NCI-H226 (cell line): ENCODE measurements around the gene GAS2L1.
A peak's percentile ranks its signal among the peaks of the same experiment; 100 is the strongest.

Experiments
- DNase-seq: peaks from one replicate; pipeline ENCODE4 v3.0.0-alpha.2; 2015

The GAS2L1 gene

GRCh38 chr22:29306175-29306834 lies at the start of gene GAS2L1:
TSS of gene GAS2L1 (plus strand) at chr22:29306650. CDS start at chr22:29308106, 1,456 bp downstream.
- peak; percentile 57 for DNase-seq

DNA sequence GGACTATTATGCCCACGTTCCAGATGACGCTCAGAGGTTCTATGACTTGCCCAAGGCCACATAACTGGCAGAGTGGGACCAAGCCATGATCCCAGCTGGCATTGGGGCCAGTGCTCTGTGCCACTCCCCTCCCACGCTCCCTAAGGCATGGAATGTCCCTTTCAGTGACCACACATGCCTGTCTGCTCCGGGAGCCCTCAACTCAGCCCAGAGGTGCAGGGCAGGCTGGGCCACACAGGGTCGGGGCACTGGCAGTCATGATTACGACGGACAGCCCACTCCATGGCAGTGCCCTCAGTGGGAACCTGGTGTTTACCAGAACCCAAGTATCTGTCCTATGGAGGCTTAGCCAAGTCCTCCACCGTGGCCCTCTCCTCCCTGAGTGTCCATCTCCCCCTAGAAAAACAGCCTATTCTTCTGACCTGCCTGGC lies 48.7 kb upstream of the GAS2L1 start:
- DNase-seq: no peak

- no peak for DNase-seq
These were observed 47.8 kb upstream of the GAS2L1 start for GRCh38 chr22:29258407-29259252.

- DNase-seq: no peak
These were observed 47.1 kb upstream of the GAS2L1 start for GRCh38 chr22:29259253-29259899.

GRCh38 chr22:29260031-29260560 lies 46.4 kb upstream of the GAS2L1 start:
- no peak for DNase-seq

DNA sequence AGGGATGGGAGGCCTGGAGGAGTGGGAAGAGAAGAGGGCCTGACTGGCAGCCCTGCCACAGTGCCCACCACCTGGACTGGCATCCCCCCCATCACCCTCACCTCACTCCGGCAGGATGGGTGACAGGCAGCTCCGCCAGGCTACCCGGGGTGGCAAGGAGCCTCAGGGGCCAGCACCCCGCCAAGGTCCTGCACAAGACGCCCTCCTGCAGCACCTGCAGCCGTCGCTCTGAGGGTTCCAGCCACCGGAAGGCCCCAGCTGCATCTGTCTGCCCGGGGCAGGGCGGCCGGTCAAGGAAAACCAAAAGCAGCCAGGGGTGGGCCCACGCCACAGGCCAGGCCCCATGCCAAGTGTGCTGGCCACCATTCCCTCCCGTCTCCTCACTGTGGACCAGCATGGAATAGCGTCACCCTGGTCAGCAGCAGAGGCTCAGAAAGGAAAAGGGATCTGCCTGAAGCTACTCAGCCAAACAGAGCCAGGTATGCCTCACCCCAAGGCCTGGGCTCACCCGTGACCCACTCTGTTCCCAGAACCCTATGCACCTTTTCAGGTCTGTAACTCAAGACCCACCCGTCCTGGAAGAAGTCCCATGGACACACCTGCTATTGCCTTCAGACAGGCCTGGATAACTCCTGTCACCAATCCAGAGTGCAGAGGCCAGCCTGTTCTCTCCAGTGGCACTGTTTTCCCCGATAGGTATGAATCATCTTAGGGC lies 45.7 kb upstream of the GAS2L1 start:
- no peak for DNase-seq

DNA sequence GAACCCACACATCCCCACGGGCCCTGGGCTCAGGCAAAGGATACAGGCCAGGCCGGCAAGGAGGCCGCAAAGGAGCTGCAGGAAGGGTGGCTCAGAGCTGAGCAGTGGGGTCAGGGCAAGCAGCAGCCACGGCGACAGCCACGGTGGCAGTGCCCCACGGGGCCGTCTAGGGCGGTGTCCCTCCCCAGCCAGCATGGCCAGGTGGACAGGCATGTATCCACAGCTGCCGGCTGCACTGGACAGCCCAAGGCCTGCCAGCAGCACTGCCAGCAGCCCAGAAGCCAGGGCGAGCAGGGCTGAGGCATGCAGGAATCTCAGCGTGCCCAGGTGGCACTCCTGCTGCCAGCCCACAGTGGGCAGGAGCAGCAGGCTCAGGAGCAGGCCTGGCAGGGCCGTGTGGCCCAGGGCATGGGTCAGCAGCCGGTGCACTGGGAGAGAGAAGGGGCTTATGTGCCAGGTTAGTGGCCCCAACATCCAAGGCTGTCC lies 42.6 kb upstream of the GAS2L1 start:
- no peak for DNase-seq

DNA sequence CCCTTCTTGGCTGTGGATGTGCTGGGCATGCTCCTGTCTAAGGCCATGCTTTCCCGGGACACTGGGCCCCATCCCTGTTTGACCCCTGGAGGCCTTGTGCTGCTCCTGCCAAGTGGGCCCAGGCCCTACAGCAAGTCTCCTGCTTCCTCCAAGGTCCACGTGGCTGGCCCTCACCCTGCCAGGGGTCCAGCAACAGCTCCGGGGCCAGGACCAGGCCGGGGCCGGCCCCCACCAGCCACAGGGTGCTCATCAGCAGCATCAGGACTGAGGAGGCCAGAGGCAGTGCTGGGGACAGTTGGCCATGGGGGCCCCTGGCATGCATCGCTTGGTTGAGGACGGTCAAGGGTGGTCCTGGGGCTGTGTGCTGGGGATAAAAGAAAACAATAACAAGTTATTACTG lies 41.1 kb upstream of the GAS2L1 start:
- no peak for DNase-seq

DNA sequence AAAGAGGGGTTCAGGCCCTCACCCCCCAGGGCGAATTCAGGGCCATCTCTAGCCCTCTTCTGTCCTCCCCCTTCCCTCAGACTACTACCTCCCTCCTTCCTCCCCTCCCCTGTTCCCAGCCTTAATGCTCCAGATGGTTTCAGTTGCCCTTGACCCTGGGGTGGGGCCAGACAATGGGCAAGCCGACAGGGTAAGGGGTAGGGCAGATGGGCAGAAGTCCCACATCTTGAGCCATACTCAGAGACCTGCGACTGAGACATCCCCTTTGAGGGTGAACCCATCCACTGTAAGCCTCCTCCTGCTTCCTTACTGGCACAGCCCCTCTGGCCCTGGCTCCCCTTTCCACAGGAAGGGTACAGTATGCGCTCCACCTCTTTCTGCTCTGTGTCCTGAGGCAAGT lies 40.5 kb upstream of the GAS2L1 start:
- DNase-seq: no peak

DNA sequence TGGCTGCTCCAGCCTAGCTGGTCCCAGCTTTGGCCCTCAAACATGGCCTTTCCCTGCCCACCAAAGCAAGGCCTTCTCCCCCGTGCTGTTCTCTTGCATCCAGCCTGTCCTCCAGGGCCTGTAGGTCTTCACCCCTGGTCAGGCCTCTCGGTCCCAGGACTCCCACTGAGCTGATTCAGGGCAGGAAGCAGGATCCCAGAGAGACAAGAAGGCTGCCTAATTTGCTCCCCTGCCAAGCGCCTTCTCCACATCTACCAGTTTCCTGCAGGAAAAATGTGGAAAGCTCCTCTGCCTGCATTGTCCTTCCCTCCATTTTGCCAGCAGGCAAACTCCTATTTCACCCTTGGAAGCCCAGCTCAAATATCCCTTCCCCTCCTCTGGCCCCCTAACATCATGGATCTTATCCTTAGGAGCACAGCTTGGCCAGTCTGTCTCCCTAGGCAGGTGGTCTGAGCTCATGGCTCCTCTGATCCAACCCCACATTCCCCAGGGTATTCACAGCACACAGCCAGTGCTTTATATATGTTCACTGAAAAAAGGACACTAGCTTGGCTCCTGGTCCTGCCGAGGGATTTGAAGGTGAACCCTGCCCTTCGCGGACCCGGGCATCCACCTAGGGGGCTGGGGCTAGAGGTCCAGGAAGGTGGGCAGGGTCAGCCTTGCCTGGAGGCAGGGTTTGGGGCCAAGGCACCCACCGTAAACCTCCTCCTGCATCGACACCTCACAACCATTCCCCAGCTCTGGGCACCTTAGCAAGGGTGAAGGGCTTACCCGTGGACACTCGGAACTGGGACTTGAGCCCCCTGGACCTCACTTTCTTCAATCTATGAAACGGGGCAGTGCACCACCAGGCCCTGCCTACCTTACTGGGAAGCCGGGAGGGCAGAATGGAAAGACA lies 39.6 kb upstream of the GAS2L1 start:
- no peak for DNase-seq

DNA sequence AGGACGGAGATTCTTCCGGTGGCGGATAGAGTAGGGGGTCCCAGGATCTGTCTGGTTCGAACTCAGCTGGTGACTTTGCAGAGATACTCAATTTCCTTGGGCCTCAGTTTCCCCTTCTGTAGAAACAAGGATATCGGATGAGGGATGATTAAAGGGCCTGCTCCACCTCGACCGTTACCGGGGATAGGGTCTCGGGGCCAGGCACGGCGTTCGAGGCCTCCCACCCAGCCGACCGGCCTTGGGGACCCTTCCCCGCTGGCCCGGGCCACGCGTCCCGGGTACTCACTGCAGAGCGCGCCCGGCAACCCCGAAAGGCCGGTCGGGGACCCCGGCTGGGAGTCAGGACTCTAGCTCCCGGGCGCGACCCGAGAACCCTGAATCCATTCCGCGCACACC lies 39.0 kb upstream of the GAS2L1 start:
- DNase-seq: no peak

DNA sequence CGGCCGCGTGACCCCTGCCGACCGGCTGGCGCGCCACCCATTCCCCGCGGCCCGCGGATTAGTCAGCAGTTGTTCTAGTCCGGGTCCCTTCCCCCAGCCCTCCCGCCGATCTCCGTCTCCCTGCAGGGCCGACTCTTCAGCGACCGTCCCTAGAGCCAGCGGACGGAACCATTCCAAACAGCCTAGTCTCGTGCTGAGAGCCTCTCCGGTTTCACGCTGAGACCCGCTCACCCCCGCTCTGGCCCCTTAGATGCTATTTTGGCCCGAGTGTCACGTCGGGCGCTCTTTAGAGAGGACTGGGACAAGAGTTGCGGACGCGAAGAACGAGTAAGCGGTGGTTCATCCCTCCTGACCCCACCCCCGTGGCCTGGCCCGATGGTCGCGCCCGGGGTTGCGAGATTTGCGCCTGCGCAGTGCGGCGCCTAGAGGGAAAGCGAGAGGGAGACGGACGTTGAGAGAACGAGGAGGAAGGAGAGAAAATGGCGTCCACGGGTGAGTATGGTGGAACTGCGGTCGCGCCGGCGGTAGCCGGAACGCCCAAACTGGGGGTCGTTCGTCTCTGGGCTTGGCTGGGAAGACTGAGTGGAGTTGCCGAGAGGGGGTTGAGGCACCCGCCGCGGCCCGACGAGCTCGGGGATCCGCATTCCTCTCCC lies 38.5 kb upstream of the GAS2L1 start, which contains the start of the genes EWSR1 and RHBDD3:
TSS of gene EWSR1 (plus strand) at position 411 of the 653 bp plus-strand sequence. CDS start at position 480, 69 bp downstream.
TSS of gene RHBDD3 (minus strand) at position 124 of the 653 bp plus-strand sequence. CDS start 2,355 bp downstream, outside the sequence.
- DNase-seq: peak; percentile 75

DNA sequence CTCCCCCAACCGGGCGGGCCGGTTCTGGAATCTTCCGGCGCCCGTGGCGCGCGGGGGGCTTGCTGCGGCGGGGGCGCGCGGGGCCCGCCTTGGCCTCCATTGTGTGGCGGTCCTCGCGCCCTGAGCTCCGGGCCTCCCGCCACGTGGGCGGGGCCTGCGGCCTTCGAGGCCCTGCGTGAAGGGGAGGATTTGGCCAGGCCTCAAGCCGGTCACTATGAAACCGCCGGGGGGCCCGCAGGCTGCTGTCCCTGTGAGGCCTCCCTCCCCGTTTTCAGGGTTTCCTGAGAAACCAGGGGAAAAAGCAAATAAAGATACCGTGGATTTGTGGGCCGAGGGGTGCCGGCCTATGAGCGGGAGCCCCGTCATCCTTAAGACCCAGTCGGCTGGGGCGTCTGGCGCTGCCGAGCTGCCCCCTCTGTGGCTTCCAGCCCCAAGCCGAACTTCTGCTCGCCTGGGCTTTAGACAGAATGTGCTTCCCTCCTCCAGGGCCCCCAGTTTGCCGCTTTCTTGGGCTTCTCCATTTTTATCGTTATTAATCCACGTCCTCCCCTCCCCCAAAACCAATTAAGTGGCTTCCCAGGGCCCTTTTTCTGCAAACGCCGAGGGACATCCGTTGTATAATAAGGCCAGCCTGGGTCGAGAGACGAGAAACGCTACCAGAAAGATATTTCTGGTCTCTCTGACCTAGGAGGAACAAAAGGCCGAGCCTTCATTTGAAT lies 37.8 kb upstream of the GAS2L1 start:
- DNase-seq: peak; percentile 59

DNA sequence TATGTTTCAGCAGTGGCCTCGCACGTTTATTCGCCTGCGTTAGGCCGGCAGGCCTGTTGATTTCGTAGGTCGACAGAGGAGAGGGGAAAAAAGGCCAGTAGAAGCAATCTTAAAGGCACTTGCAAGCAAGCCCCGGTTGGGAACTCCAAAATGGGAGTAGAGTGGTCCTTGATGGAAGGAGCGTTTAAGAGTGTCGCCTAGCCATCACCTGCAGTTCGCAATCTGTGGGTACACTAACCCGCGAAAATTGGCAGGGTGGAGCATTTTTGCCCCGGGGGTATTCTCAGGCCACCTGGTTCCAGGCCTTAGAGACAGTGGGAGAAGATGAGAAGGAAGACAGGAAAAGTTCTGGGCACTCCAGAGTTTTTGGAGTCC lies 37.2 kb upstream of the GAS2L1 start:
- no peak for DNase-seq

DNA sequence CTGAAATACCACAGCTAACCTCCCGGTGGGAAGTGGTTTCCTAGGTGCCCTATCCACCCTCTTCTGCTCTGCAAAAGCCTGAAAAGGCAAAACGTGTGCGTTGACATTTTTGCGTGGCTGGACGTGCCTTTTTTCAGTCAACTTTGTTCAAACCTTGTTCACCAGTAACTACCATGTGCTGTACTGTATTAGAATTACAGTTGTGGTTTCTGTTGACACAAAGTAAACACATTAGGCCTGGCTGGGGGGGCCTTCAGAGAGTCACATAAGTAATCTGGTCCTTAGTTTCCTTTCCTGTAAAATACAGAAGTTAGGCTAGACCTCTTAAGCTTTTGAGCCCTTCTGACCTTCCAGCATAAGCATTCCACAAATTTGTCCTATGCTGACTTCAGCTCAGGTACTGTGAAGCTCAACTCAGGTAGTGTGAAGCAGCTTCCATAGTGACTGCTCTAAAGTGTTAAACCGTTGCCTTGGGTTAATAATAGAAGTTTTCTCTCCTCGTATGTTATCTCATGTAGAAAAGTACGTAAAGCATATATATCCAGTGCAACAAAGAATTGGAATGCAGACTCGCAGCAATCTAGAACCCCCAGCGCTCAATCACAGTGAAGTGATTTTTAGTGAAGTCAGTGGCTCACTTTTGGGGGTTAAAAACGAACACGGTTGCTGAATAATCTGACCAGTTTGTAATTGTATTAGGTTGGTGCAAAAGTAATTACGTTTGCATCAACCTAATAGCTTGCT lies 36.5 kb upstream of the GAS2L1 start:
- DNase-seq: no peak

- peak; percentile 75 for DNase-seq
These were observed 35.8 kb upstream of the GAS2L1 start for GRCh38 chr22:29270475-29271271.

- no peak for DNase-seq
These were observed 33.8 kb upstream of the GAS2L1 start for GRCh38 chr22:29272624-29273023.

DNA sequence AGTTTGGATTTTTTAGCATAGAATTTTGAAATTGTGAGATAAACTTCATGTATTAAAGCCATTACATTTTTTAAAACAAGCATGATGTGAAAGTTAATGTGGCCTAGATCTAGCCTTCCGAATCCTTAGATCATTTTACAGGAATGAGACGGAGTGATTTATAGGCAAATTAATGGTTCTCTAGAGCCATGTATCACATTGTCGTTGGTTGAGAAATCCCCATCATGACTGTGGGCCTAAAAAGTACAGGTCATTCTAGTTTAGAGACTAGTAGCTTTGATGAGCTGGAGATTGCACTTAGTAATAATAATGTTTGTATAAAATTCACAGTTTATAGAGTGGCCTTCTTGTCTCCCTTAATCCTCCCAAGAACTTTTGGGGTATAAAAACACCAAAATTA lies 31.3 kb upstream of the GAS2L1 start:
- no peak for DNase-seq
